Glomerular endothelial cell (primary cell): ENCODE data around the gene ASB18. TPM values are rescaled to one million over a fixed set of nuclear protein-coding genes. Genes with fewer than 3 reads are reported as not detected.

Experiments
- total RNA-seq: library from RNA; depleted of rRNA; stranded (reverse); fragments of >200 nt; gene quantifications from 2 replicates; pipeline ENCODE4 v1.2.3, GENCODE V29; 2015

Gene ASB18
- total RNA-seq, 1 donor from 2014 or later: not detected

Other genes starting within 250 kb of the ASB18 start
- gene GBX2, start 96.0 kb downstream of the ASB18 start, total RNA-seq: 2.2 and 5.3 TPM in 2 replicates